ENCODE results near the gene GRIN2A.

The GRIN2A gene

DNA sequence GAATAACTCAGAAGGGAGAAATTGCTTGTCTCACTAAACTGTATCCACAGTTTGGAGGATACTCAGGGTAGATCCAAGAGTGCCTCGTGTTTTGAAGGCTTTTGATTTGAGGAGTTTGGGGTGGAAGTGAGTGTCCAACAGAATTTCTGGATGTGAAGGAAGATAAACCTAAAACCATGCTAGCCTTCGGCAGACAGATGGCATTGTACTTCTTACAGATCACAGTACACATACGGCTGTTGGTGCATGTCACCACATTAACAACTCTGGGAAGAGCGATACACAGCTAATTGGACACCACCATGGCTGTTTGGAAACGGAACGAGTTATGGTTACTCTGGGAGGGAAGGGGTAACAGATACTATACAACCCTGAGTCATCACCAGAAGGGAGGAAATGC lies 420.4 kb downstream of the GRIN2A start:
- DNase-seq (ENCODE audit: low read depth) = no peak
- H3K4me3 ChIP-seq (ENCODE audit: low read depth, low read length) = no peak overlapping the region
- TF ChIP-seq, protein P1, sequence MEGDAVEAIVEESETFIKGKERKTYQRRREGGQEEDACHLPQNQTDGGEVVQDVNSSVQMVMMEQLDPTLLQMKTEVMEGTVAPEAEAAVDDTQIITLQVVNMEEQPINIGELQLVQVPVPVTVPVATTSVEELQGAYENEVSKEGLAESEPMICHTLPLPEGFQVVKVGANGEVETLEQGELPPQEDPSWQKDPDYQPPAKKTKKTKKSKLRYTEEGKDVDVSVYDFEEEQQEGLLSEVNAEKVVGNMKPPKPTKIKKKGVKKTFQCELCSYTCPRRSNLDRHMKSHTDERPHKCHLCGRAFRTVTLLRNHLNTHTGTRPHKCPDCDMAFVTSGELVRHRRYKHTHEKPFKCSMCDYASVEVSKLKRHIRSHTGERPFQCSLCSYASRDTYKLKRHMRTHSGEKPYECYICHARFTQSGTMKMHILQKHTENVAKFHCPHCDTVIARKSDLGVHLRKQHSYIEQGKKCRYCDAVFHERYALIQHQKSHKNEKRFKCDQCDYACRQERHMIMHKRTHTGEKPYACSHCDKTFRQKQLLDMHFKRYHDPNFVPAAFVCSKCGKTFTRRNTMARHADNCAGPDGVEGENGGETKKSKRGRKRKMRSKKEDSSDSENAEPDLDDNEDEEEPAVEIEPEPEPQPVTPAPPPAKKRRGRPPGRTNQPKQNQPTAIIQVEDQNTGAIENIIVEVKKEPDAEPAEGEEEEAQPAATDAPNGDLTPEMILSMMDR (conservative IDR thresholded peaks at IDR 0.05; ENCODE audit: low read depth, low read length) = no peak

DNA sequence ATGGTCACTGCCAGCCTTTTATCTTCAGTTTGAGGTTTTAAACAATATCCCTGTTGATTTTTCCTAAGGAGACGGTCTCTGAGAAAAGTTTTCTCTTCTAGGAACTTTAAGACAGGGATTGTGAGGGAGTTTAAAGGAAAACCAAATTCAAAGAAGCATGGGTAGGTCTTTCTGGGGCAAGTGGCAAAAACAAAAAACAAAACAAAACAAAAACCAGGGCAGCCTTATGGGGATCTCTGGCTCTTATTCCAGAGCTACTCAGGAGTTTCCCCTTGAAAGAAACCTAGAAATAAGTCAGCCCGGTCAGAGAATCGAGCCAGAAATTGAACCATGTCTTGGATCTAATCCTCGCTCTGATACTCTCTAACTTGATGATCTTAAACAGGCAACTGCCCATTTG lies 424.5 kb downstream of the GRIN2A start:
- DNase-seq (ENCODE audit: low read depth) = no peak
- TF ChIP-seq, protein P1 (conservative IDR thresholded peaks at IDR 0.05; ENCODE audit: low read depth, low read length) = no peak
- H3K4me3 ChIP-seq (ENCODE audit: low read depth, low read length) = no peak overlapping the region

DNA sequence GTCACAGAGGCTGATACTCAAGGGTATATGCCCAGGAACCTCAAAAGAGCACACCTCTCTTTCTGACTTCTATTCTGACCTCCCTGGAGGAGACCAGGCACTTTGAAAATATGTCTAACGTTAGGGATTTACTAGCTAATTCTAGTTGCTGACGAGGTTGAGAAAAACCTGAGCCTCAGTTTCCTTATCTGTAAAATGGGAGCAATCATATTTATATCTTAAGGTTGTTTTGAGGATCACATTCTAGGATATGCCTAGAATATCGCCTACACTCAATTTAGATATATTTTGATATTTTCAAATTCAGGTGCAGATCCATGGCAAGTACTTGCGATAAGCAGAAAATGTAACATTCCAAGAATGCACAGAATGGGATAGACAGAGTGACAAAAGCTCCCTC lies 425.8 kb downstream of the GRIN2A start:
- TF ChIP-seq, protein P1 (conservative IDR thresholded peaks at IDR 0.05; ENCODE audit: low read depth, low read length) = no peak
- H3K4me3 ChIP-seq (ENCODE audit: low read depth, low read length) = no peak overlapping the region
- DNase-seq (ENCODE audit: low read depth) = no peak

DNA sequence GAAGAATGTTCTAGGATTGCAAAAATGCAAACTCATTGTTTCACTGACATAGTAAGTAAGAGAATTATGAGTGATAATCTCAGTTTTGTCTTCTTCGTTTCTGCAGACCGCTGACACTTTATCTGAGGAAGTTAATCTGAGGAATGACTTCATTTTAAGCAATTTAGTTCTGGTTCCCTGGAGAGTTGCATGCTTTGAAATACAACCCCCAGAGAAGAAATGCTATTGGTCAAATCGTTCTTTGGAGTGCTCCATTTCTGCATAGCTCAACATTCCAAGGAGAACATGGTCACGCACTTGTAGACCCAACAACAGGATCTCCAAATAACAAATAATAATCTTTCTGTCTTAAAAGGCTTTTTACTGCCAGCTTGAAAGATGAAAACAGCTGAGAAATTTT lies 427.1 kb downstream of the GRIN2A start:
- DNase-seq (ENCODE audit: low read depth) = no peak
- TF ChIP-seq, protein P1 (conservative IDR thresholded peaks at IDR 0.05; ENCODE audit: low read depth, low read length) = no peak

DNA sequence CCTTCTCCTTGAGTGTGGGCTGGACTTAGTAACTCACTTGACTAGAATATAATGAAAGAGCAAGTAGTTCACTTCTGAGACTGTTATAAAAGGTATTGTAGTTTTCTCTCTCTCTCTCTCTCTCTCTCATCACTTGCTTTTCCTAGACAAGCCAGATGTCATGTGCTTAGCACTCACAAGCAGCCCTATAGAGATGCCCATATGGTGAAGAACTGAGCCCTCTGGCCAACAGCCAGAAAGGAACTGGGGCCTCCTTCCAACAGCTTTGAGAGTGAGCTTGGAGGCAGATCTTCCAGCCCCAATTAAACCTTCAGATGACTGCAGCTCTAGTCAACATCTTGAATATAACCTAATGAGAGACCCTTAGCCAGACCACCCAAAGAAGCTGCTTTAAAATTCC lies 440.5 kb downstream of the GRIN2A start:
- no peak overlapping the region for H3K4me3 ChIP-seq (ENCODE audit: low read depth, low read length)
- no peak for DNase-seq (ENCODE audit: low read depth)
- TF ChIP-seq, protein P1 (conservative IDR thresholded peaks at IDR 0.05; ENCODE audit: low read depth, low read length) = no peak

More for the DNA sequence above, 427.1 kb downstream of the GRIN2A start:
- H3K4me3 ChIP-seq (ENCODE audit: low read depth, low read length) = no peak overlapping the region

DNA sequence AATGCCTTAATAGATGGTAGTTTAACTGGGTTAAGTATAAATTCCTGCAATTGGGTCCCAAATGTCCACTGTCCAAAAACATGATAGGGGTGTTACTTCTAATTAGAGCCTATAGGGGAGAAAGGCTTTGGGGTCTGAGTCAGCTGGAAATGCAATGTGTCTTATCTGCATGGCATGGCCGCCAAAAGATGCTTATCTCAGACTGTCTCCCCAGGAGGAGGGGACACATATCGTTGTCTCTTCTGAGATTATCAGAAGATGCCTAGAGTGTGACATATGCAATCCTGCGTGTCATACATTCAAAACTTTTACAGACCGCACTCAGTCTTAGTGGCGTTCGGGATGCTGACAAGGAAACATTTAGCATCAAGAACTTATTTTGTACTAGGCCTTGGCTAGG lies 442.9 kb downstream of the GRIN2A start:
- DNase-seq (ENCODE audit: low read depth) = no peak
- H3K4me3 ChIP-seq (ENCODE audit: low read depth, low read length) = no peak overlapping the region
- TF ChIP-seq, protein P1 (conservative IDR thresholded peaks at IDR 0.05; ENCODE audit: low read depth, low read length) = no peak

DNA sequence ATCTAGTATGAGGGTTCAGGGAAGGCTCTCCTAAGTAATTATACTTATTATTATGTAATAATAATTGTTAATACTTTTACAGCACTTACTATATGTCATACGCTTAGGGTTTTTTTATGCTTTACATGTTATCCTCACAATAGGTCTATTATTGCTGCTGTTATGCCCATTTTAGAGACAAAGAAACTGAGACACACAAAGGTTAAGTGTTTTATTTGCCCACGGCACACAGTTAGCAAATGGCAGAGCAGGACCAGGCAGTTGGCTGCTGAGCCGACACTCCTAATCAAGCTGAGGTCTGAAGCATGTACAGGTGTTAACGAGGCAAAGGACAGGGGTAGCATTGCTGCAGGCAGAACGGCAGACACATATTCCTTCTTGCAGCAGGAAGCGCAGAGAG lies 443.5 kb downstream of the GRIN2A start:
- DNase-seq (ENCODE audit: low read depth) = no peak
- TF ChIP-seq, protein P1 (conservative IDR thresholded peaks at IDR 0.05; ENCODE audit: low read depth, low read length) = no peak

More for the DNA sequence above, 443.5 kb downstream of the GRIN2A start:
- H3K4me3 ChIP-seq (ENCODE audit: low read depth, low read length) = no peak overlapping the region

All from choroid plexus epithelial cell (primary cell).